H9 (cell line): Measurements from ENCODE around the gene SHTN1. TPM values are rescaled to one million over a fixed set of nuclear protein-coding genes. Genes with fewer than 3 reads are reported as not detected.

Source experiments
- DNase-seq: peaks from one replicate; pipeline ENCODE4 v3.0.0-alpha.2; 2017
- H2AFZ ChIP-seq: one replicate; pipeline ENCODE4 v1.6.1; 2013; ENCODE audit warnings: mild to moderate bottlenecking, low read length, control low read depth, moderate library complexity
- H2AK5ac ChIP-seq: 2 replicates; pipeline ENCODE4 v1.6.1; 2013; ENCODE audit warnings: low read length, control low read depth, mixed read lengths; ENCODE audit not compliant: insufficient read length
- H2BK120ac ChIP-seq: one replicate; pipeline ENCODE4 v1.6.1; 2013; ENCODE audit warnings: low read depth, mild to moderate bottlenecking, low read length, control low read depth, inconsistent platforms; ENCODE audit not compliant: poor library complexity, severe bottlenecking
- H2BK12ac ChIP-seq: 2 replicates; pipeline ENCODE4 v1.6.1; 2013; ENCODE audit warnings: low read length, control low read depth, mixed read lengths, low read depth; ENCODE audit not compliant: insufficient read length
- H2BK15ac ChIP-seq: 2 replicates; pipeline ENCODE4 v1.6.1; 2013; ENCODE audit warnings: low read depth, low read length, control low read depth
- H2BK20ac ChIP-seq: one replicate; pipeline ENCODE4 v1.6.1; 2013; ENCODE audit warnings: low read depth, mild to moderate bottlenecking, low read length, control low read depth, inconsistent platforms; ENCODE audit not compliant: poor library complexity, severe bottlenecking
- H2BK5ac ChIP-seq: 2 replicates; pipeline ENCODE4 v1.6.1; 2013; ENCODE audit warnings: low read length, control low read depth, mixed read lengths; ENCODE audit not compliant: insufficient read length
- H3K14ac ChIP-seq: 2 replicates; pipeline ENCODE4 v1.6.1; 2013; ENCODE audit warnings: low read length, control low read depth; ENCODE audit not compliant: insufficient read depth
- H3K18ac ChIP-seq: 2 replicates; pipeline ENCODE4 v1.6.1; 2013; ENCODE audit warnings: low read depth, mild to moderate bottlenecking, mixed read lengths, low read length, control low read depth; ENCODE audit not compliant: insufficient read length
- H3K23ac ChIP-seq: 2 replicates; pipeline ENCODE4 v1.6.1; 2013; ENCODE audit warnings: low read length, control low read depth, mixed read lengths, low read depth; ENCODE audit not compliant: insufficient read length
- H3K23me2 ChIP-seq: 2 replicates; pipeline ENCODE4 v1.6.1; 2013; ENCODE audit warnings: low read depth, mild to moderate bottlenecking, mixed read lengths, low read length, control low read depth; ENCODE audit not compliant: insufficient read length, poor library complexity, severe bottlenecking
- H3K27ac ChIP-seq: 2 replicates; pipeline ENCODE4 v1.5.1; 2013; ENCODE audit warnings: low read length, control low read depth, mixed read lengths, low read depth; ENCODE audit not compliant: insufficient read length
- H3K27me3 ChIP-seq: 2 replicates; pipeline ENCODE4 v1.6.1; 2013; ENCODE audit warnings: low read length, control low read depth, inconsistent platforms; ENCODE audit not compliant: insufficient read depth
- H3K4ac ChIP-seq: 2 replicates; pipeline ENCODE4 v1.6.1; 2013; ENCODE audit warnings: low read depth, mild to moderate bottlenecking, control low read depth, inconsistent platforms, low read length, moderate library complexity
- H3K4me1 ChIP-seq: 2 replicates; pipeline ENCODE4 v1.6.1; 2013; ENCODE audit warnings: low read length, control low read depth, inconsistent platforms; ENCODE audit not compliant: insufficient read depth
- H3K4me2 ChIP-seq: 2 replicates; pipeline ENCODE4 v1.6.1; 2013; ENCODE audit warnings: low read length, control low read depth, mixed read lengths; ENCODE audit not compliant: insufficient read length, insufficient read depth
- H3K56ac ChIP-seq: 2 replicates; pipeline ENCODE4 v1.6.1; 2013; ENCODE audit warnings: low read depth, mild to moderate bottlenecking, mixed read lengths, low read length, control low read depth; ENCODE audit not compliant: insufficient read length
- H3K79me1 ChIP-seq: 2 replicates; pipeline ENCODE4 v1.6.1; 2013; ENCODE audit warnings: low read depth, mild to moderate bottlenecking, moderate library complexity, low read length, control low read depth, inconsistent platforms; ENCODE audit not compliant: insufficient read depth, poor library complexity, severe bottlenecking
- H3K79me2 ChIP-seq: 2 replicates; pipeline ENCODE4 v1.6.1; 2013; ENCODE audit warnings: low read length, control low read depth, inconsistent platforms; ENCODE audit not compliant: insufficient read depth
- H3K9ac ChIP-seq: 2 replicates; pipeline ENCODE4 v1.6.1; 2013; ENCODE audit warnings: low read length, control low read depth, mixed read lengths; ENCODE audit not compliant: insufficient read length; ENCODE audit errors: extremely low read depth
- H3K9me3 ChIP-seq: one replicate; pipeline ENCODE4 v1.6.1; 2013; ENCODE audit warnings: low read depth, low read length, inconsistent platforms; ENCODE audit not compliant: control insufficient read depth
- H3T11ph ChIP-seq: one replicate; pipeline ENCODE4 v1.6.1; 2013; ENCODE audit warnings: mild to moderate bottlenecking, low read length, control low read depth, inconsistent platforms
- H4K20me1 ChIP-seq: one replicate; pipeline ENCODE4 v1.6.1; 2013; ENCODE audit not compliant: control insufficient read depth, insufficient read length, insufficient read depth
- H4K5ac ChIP-seq: 2 replicates; pipeline ENCODE4 v1.6.1; 2013; ENCODE audit warnings: low read depth, mild to moderate bottlenecking, mixed read lengths, low read length, control low read depth; ENCODE audit not compliant: insufficient read length
- H4K8ac ChIP-seq: replicated peaks from 2 replicates; pipeline ENCODE4 v1.6.1; 2013; ENCODE audit warnings: low read length, control low read depth, mixed read lengths, low read depth; ENCODE audit not compliant: insufficient read length
- H4K91ac ChIP-seq: 2 replicates; pipeline ENCODE4 v1.6.1; 2013; ENCODE audit warnings: low read depth, mild to moderate bottlenecking, moderate library complexity, mixed read lengths, low read length, control low read depth; ENCODE audit not compliant: insufficient read length
- H3K27ac Mint-ChIP-seq, 3 experiments: 2 replicates in 2 of 3; 3 replicates in 1 of 3; pipeline ENCODE4 v1.8.0; 2020 to 2021; ENCODE audit warnings: mixed read lengths in 3 of 3, mild to moderate bottlenecking in 1 of 3, moderate library complexity in 1 of 3
- H3K27me3 Mint-ChIP-seq: 2 replicates; pipeline ENCODE4 v1.8.0; 2021; ENCODE audit warnings: low read depth, mild to moderate bottlenecking, moderate library complexity, mixed read lengths
- H3K36me3 Mint-ChIP-seq, 3 experiments: 2 replicates in 2 of 3; 3 replicates in 1 of 3; pipeline ENCODE4 v1.8.0; 2020 to 2021; ENCODE audit warnings: low read depth in 3 of 3, mixed read lengths in 3 of 3; ENCODE audit not compliant: insufficient read depth in 1 of 3
- H3K4me1 Mint-ChIP-seq, 2 experiments: 2 replicates each; pipeline ENCODE4 v1.8.0; 2020; ENCODE audit warnings: mixed read lengths in 2 of 2
- H3K4me3 Mint-ChIP-seq, 2 experiments: 2 replicates in 1 of 2; 3 replicates in 1 of 2; pipeline ENCODE4 v1.8.0; 2020 to 2021; ENCODE audit warnings: mild to moderate bottlenecking in 2 of 2, mixed read lengths in 2 of 2, moderate library complexity in 1 of 2
- H3K9me3 Mint-ChIP-seq, 2 experiments: 2 replicates in 1 of 2; 3 replicates in 1 of 2; pipeline ENCODE4 v1.8.0; 2020; ENCODE audit warnings: mild to moderate bottlenecking in 2 of 2, mixed read lengths in 2 of 2, moderate library complexity in 1 of 2
- CTCF ChIP-seq: fragments of 200-600 bp; sonication (generic); conservative IDR thresholded peaks from 3 replicates; pipeline ENCODE4 v1.8.0; 2021; ENCODE audit warnings: antibody characterized with exemption, mild to moderate bottlenecking
- WGBS: extraction: QIAGEN DNeasy Blood & Tissue Kit; methylation state at CpG from one replicate; pipeline ENCODE4 v1.1.7; 2013; ENCODE audit warnings: missing lambda C conversion rate, low lambda C conversion rate, mixed read lengths; ENCODE audit not compliant: insufficient read length; ENCODE audit errors: extremely low coverage; 5-methylcytosine and 5-hydroxymethylcytosine counted together
- total RNA-seq: library from RNA; stranded (reverse); gene quantifications from 2 replicates; pipeline ENCODE4 v1.2.1, GENCODE V29; 2021

SHTN1 gene
- total RNA-seq, 1 experiment from 2014 or later, result 22.1 TPM

- Histone ChIP-seq H3K23ac (no peak overlapping the region), H2AFZ (no peak overlapping the region), H3K56ac (no peak overlapping the region), H2AK5ac (no peak overlapping the region), H4K5ac (no peak overlapping the region), H2BK5ac (no peak overlapping the region), H3K4ac (no peak overlapping the region), H3K18ac (no peak overlapping the region), H3K4me1 (peaks cover 3% of the 10 kb centered on the region; the same call in 1 of the 2 replicates), H4K20me1 (no peaks in the 10 kb centered on the region), H3T11ph (no peak overlapping the region), H3K79me2 (no peaks in the 10 kb centered on the region), H3K14ac (no peak overlapping the region), H2BK20ac (no peak overlapping the region), H4K91ac (no peak overlapping the region), H3K4me2 (no peak overlapping the region), H3K79me1 (no peaks in the 10 kb centered on the region), H4K8ac (no peak overlapping the region), H3K27me3 (no peaks in the 10 kb centered on the region), H3K9ac (no peak overlapping the region), H3K27ac (no peak overlapping the region), H2BK120ac (no peak overlapping the region), H3K23me2 (no peaks in the 10 kb centered on the region), H2BK15ac (no peak overlapping the region), H3K9me3 (no peaks in the 10 kb centered on the region), H2BK12ac (no peak overlapping the region)
- no peaks in the 10 kb centered on the region; the same call in 1 of the 2 replicates for H3K27me3 Mint-ChIP-seq
- peaks cover 5 to 13% (median 7%) of the 10 kb centered on the region in 3 experiments for H3K36me3 Mint-ChIP-seq
- no peak for DNase-seq
- WGBS, result no CpG with 5 or more reads among the region's 2 CpGs
- H3K27ac Mint-ChIP-seq, result no peak overlapping the region
- no peak for TF ChIP-seq CTCF
- peaks cover 39 to 43% of the 10 kb centered on the region in 2 experiments for H3K4me1 Mint-ChIP-seq
- no peak overlapping the region for H3K4me3 Mint-ChIP-seq
- peaks cover 10 to 13% of the 10 kb centered on the region in 2 experiments for H3K9me3 Mint-ChIP-seq
These were observed 134.0 kb downstream of the SHTN1 start for GRCh38 chr10:116870949-116871348.
